Measurements from ENCODE around the gene BORCS5. TPM values are rescaled to one million over a fixed set of nuclear protein-coding genes. Genes with fewer than 3 reads are reported as not detected.

BORCS5 gene
- total and polyA plus RNA-seq, 2 of the 8 experiments (the other 6 are each of a cell fraction or from before 2014, with no cell fraction given) = 8.3 to 17.4 TPM

DNA sequence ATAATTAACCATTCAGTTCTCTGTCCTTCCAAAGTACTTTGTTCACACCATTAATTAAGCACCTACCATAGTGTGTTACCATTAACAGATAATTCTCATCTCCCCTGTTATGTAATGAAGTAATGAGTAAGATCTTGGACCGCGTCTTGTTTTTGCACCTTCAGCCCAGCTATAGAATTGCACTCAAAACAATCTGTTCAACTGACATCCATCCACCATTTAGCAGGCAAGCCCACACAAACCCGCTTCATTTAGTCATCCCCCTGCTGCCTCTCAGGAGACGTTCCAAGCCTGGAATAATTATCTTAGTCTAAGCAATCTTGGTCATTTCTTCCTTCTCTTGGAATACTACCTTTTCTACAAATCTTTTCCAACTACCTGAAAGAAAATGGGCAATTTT, 131.4 kb downstream of the BORCS5 start:
- Histone ChIP-seq H3K27me3 (replicated peaks in 1 of 4; ENCODE audit: control insufficient read depth in 3 of 4, extremely low read depth in 1 of 4, insufficient read depth in 3 of 4, low read length in 3 of 4) (no peaks in the 10 kb centered on the region), H3K36me3 (ENCODE audit: control insufficient read depth in 2 of 4, insufficient read depth in 4 of 4, low read length in 3 of 4) (peaks cover 0 to 18% (median 9%) of the 10 kb centered on the region in 4 experiments; a peak in 5 of 8 replicates), H3K23ac (ENCODE audit: insufficient read length) (no peak overlapping the region), H3K79me2 (ENCODE audit: control insufficient read depth in 1 of 2, insufficient read depth in 2 of 2, low read length in 2 of 2) (peaks cover 0 to 6% of the 10 kb centered on the region in 2 experiments; a peak in 2 of 4 replicates), H3K4me2 (ENCODE audit: insufficient read depth in 1 of 2, low read depth in 2 of 2, low read length in 2 of 2) (no peak overlapping the region), H2BK20ac (ENCODE audit: low read length) (no peak overlapping the region), H3K9me3 (ENCODE audit: insufficient read depth in 2 of 2, low read depth in 1 of 2, low read length in 1 of 2) (no peaks in the 10 kb centered on the region), H3K56ac (replicated peaks; ENCODE audit: insufficient read length, low read depth, low read length) (no peak overlapping the region), H2BK5ac (ENCODE audit: low read depth, low read length) (no peak overlapping the region), H3K14ac (ENCODE audit: insufficient read length) (no peak overlapping the region), H4K20me1 (replicated peaks in 1 of 2; ENCODE audit: control insufficient read depth in 1 of 2, insufficient read depth in 2 of 2, low read length in 2 of 2) (no peaks in the 10 kb centered on the region), H3K4ac (replicated peaks; ENCODE audit: insufficient read length, low read depth, low read length) (no peak overlapping the region), H2BK12ac (ENCODE audit: low read depth, low read length) (no peak overlapping the region), H3K4me3 (ENCODE audit: extremely low read depth in 1 of 4, insufficient read depth in 2 of 4, low read depth in 3 of 4, low read length in 4 of 4) (no peak overlapping the region), H3K23me2 (ENCODE audit: low read depth, low read length) (no peaks in the 10 kb centered on the region; the same call in 1 of the 2 replicates), H4K5ac (ENCODE audit: insufficient read length, low read depth, low read length) (no peak overlapping the region), H3K79me1 (ENCODE audit: low read depth, low read length) (peaks cover 5% of the 10 kb centered on the region; the same call in 1 of the 2 replicates), H2AFZ (ENCODE audit: low read length) (no peak overlapping the region), H2BK120ac (replicated peaks; ENCODE audit: low read depth, low read length) (no peak overlapping the region), H2AK5ac (ENCODE audit: low read depth, low read length) (no peak overlapping the region), H2BK15ac (ENCODE audit: low read length) (no peak overlapping the region), H4K91ac (replicated peaks; ENCODE audit: insufficient read length, low read length) (no peak overlapping the region), H3K4me1 (replicated peaks in 1 of 4; ENCODE audit: control insufficient read depth in 3 of 4, insufficient read depth in 4 of 4, low read length in 3 of 4) (no peaks in the 10 kb centered on the region), H3K27ac (ENCODE audit: low read depth, low read length) (no peak overlapping the region), H4K8ac (ENCODE audit: extremely low read depth, insufficient read depth, low read length) (no peak overlapping the region), H3K18ac (ENCODE audit: extremely low read depth, low read length) (no peak overlapping the region), H3K9ac (replicated peaks in 1 of 4; ENCODE audit: extremely low read depth in 1 of 4, low read depth in 3 of 4, low read length in 3 of 4) (no peak overlapping the region)
- DNase-seq (ENCODE audit: low read depth in 1 of 2, low spot score in 2 of 2) (no peak), FAIRE-seq (no peak)
- 94% methylated on average over 4 of the region's 4 CpGs; no CpG with 5 or more reads in 1 of the 2 experiments for WGBS, 2 experiments (ENCODE audit: extremely low coverage in 1 of 2, insufficient coverage in 1 of 2, insufficient read length in 1 of 2, insufficient replicate concordance in 2 of 2, low coverage in 1 of 2, low lambda C conversion rate in 2 of 2, missing lambda C conversion rate in 1 of 2)
- ChIA-PET CTCF (ENCODE audit: partially characterized antibody) (interaction anchor here (1.0 kb wide), 1 partner anchor 23 kb away, joined by 3 read pairs; no protein-coding TSS in a partner anchor), POLR2A (ENCODE audit: partially characterized antibody) (no interaction called here)
- TF ChIP-seq ASH2L (IDR thresholded peaks at IDR 0.05; ENCODE audit: low read length) = no peak
- TF ChIP-seq HDAC6 (IDR thresholded peaks at IDR 0.05; ENCODE audit: low read depth, low read length) = no peak
- TF ChIP-seq CHD1 (IDR thresholded peaks at IDR 0.05; ENCODE audit: low read depth, low read length) = no peak
- TF ChIP-seq KDM5A (IDR thresholded peaks at IDR 0.05; ENCODE audit: low read length) = no peak
- no peak for TF ChIP-seq TAF1 (IDR thresholded peaks at IDR 0.05; ENCODE audit: low read depth, low read length)
- no peak for TF ChIP-seq SIX5 (IDR thresholded peaks at IDR 0.05; ENCODE audit: low read depth, low read length)
- no peak for TF ChIP-seq JUND (IDR thresholded peaks at IDR 0.05; ENCODE audit: low read length)
- no peak for TF ChIP-seq RNF2 (IDR thresholded peaks at IDR 0.05; ENCODE audit: borderline replicate concordance, low read depth, low read length, missing control alignments, poor library complexity, severe bottlenecking)
- no peak for TF ChIP-seq KDM4A (IDR thresholded peaks at IDR 0.05; ENCODE audit: low read depth, low read length, severe bottlenecking)
- TF ChIP-seq MAFK (IDR thresholded peaks at IDR 0.05; ENCODE audit: low read depth, low read length) = no peak
- no peak for TF ChIP-seq CBX8 (IDR thresholded peaks at IDR 0.05; ENCODE audit: borderline replicate concordance, low read depth, low read length)
- no peak for TF ChIP-seq TAF7 (optimal IDR thresholded peaks at IDR 0.05; ENCODE audit: borderline replicate concordance, low read depth, low read length)
- no peak for TF ChIP-seq EZH2 (IDR thresholded peaks at IDR 0.05; ENCODE audit: low read depth, low read length, severe bottlenecking)
- TF ChIP-seq, protein P1, sequence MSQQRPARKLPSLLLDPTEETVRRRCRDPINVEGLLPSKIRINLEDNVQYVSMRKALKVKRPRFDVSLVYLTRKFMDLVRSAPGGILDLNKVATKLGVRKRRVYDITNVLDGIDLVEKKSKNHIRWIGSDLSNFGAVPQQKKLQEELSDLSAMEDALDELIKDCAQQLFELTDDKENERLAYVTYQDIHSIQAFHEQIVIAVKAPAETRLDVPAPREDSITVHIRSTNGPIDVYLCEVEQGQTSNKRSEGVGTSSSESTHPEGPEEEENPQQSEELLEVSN (IDR thresholded peaks at IDR 0.05) = no peak
